Breast epithelium (tissue), 3 donors: ENCODE measurements around the gene SNRPD1.

Experiments used
- POLR2A ChIP-seq: fragments of 450-650 bp; IDR thresholded peaks from one replicate; pipeline ENCODE4 v1.6.1; 2016; ENCODE audit warnings: antibody characterized with exemption, mild to moderate bottlenecking, moderate library complexity
- POLR2AphosphoS5 ChIP-seq, 3 donors: sonication (generic); formaldehyde crosslinking; IDR thresholded peaks; one replicate each; pipeline ENCODE4 v1.6.1; 2017; ENCODE audit warnings: antibody characterized with exemption in 3 of 3
- TF ChIP-seq, protein P1 (sequence below), 3 donors: fragments of 450-650 bp; IDR thresholded peaks; one replicate each; pipeline ENCODE4 v1.5.1; 2016 to 2017; ENCODE audit warnings: antibody characterized with exemption in 3 of 3, mild to moderate bottlenecking in 3 of 3, moderate library complexity in 3 of 3

DNA sequence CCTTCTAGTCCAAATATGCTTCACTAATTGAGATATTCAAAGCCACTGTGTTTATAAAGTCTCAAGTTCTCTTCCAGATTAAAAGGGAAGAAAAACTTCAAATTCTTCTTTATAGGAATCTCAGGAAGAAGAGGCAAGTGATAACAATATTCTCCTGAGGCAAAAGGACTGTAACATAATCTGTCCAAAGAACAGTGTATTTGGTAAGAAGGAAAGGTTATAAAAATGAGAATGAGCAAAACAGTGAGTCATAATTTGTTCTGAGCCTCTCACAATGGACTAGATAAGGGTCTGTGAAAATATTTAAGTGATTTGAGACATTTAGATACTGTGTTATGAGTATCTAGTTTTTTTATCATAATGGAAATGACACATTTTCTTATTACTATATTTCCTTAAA, 44.3 kb downstream of the SNRPD1 start:
- TF ChIP-seq, protein P1, sequence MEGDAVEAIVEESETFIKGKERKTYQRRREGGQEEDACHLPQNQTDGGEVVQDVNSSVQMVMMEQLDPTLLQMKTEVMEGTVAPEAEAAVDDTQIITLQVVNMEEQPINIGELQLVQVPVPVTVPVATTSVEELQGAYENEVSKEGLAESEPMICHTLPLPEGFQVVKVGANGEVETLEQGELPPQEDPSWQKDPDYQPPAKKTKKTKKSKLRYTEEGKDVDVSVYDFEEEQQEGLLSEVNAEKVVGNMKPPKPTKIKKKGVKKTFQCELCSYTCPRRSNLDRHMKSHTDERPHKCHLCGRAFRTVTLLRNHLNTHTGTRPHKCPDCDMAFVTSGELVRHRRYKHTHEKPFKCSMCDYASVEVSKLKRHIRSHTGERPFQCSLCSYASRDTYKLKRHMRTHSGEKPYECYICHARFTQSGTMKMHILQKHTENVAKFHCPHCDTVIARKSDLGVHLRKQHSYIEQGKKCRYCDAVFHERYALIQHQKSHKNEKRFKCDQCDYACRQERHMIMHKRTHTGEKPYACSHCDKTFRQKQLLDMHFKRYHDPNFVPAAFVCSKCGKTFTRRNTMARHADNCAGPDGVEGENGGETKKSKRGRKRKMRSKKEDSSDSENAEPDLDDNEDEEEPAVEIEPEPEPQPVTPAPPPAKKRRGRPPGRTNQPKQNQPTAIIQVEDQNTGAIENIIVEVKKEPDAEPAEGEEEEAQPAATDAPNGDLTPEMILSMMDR (IDR thresholded peaks at IDR 0.05) = no peak
- TF ChIP-seq POLR2A = no peak
- no peak for TF ChIP-seq POLR2AphosphoS5 (IDR thresholded peaks at IDR 0.05)
